ENCODE measurements around the gene COL23A1.
"Not testable (repeated sequence)": the region's sequence is repeated elsewhere in the genome, so short reads cannot be mapped to it uniquely, and the experiment has no call there.

Gene COL23A1

DNA sequence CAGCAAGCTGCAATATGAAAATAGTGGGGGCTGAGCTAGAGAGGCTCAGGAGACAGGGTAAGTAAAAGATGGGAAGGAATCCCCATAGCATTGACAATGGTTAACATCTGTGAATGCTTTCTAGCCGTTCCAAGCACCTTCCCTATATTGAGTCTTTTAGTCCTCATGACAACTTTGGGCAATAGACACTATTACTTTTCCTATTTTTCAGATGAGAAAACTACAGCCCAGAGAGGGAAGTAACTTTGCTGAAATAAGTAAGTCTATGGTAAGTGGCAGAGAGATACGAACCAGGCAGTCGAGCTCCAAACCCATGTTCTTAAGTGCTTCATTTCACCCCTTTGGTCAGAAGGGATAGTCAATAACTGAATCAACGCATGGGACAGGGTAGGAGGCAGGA lies 94.5 kb downstream of the COL23A1 start:
- H3K27ac ChIP-seq (ENCODE audit: insufficient read depth, low read depth, low read length, poor library complexity, severe bottlenecking), result no peak overlapping the region
- no peaks in the 10 kb centered on the region for H3K4me1 ChIP-seq (ENCODE audit: control insufficient read depth, insufficient read depth, low read length)
- H3K27me3 ChIP-seq (ENCODE audit: control insufficient read depth, insufficient read depth, low read length, poor library complexity, severe bottlenecking), result no peaks in the 10 kb centered on the region
- H3K4me3 ChIP-seq (ENCODE audit: insufficient read depth, low read depth, low read length), result no peak overlapping the region
- H3K36me3 ChIP-seq (ENCODE audit: control insufficient read depth, insufficient read depth, low read length), result no peaks in the 10 kb centered on the region
- no peaks in the 10 kb centered on the region for H3K9me3 ChIP-seq (ENCODE audit: control insufficient read depth, low read length)
- 93 to 99% methylated on average over 4 of the region's 4 CpGs for WGBS, 2 experiments

DNA sequence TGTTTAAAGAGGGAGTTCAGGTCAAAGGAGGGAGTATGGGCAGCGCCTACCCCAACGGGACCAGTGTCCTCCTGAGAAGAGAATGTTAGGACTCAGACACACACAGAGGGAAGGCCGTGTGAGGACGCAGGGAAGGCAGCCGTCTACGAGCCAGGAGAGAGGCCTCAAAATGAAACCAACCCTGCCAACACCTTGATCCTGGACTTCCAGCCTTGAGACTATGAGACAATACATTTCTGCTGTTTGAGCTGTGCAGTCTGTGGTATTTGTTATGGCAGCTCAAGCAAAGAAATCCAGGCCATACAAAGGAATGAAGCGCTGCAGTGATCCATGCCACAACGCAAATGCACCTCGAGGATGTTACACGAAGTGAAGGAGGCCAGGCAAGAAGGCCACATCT lies 97.9 kb downstream of the COL23A1 start:
- H3K4me3 ChIP-seq (ENCODE audit: insufficient read depth, low read depth, low read length), result no peak overlapping the region
- H3K4me1 ChIP-seq (ENCODE audit: control insufficient read depth, insufficient read depth, low read length), result peaks cover 12% of the 10 kb centered on the region
- H3K9me3 ChIP-seq (ENCODE audit: control insufficient read depth, low read length), result no peaks in the 10 kb centered on the region
- no peaks in the 10 kb centered on the region for H3K36me3 ChIP-seq (ENCODE audit: control insufficient read depth, insufficient read depth, low read length)
- H3K27me3 ChIP-seq (ENCODE audit: control insufficient read depth, insufficient read depth, low read length, poor library complexity, severe bottlenecking), result no peaks in the 10 kb centered on the region
- WGBS, 2 experiments, result 92 to 95% methylated on average over 10 of the region's 10 CpGs
- H3K27ac ChIP-seq (ENCODE audit: insufficient read depth, low read depth, low read length, poor library complexity, severe bottlenecking), result no peak overlapping the region

GRCh38 chr5:178490935-178491652 lies 99.1 kb downstream of the COL23A1 start:
- WGBS, 2 experiments, result 92 to 93% methylated on average over 11 of the region's 11 CpGs
- H3K4me3 ChIP-seq (ENCODE audit: insufficient read depth, low read depth, low read length), result no peak overlapping the region
- no peaks in the 10 kb centered on the region for H3K27me3 ChIP-seq (ENCODE audit: control insufficient read depth, insufficient read depth, low read length, poor library complexity, severe bottlenecking)
- H3K36me3 ChIP-seq (ENCODE audit: control insufficient read depth, insufficient read depth, low read length), result no peaks in the 10 kb centered on the region
- H3K4me1 ChIP-seq (ENCODE audit: control insufficient read depth, insufficient read depth, low read length), result peaks cover 17% of the 10 kb centered on the region
- H3K27ac ChIP-seq (ENCODE audit: insufficient read depth, low read depth, low read length, poor library complexity, severe bottlenecking), result no peak overlapping the region
- no peaks in the 10 kb centered on the region for H3K9me3 ChIP-seq (ENCODE audit: control insufficient read depth, low read length)

DNA sequence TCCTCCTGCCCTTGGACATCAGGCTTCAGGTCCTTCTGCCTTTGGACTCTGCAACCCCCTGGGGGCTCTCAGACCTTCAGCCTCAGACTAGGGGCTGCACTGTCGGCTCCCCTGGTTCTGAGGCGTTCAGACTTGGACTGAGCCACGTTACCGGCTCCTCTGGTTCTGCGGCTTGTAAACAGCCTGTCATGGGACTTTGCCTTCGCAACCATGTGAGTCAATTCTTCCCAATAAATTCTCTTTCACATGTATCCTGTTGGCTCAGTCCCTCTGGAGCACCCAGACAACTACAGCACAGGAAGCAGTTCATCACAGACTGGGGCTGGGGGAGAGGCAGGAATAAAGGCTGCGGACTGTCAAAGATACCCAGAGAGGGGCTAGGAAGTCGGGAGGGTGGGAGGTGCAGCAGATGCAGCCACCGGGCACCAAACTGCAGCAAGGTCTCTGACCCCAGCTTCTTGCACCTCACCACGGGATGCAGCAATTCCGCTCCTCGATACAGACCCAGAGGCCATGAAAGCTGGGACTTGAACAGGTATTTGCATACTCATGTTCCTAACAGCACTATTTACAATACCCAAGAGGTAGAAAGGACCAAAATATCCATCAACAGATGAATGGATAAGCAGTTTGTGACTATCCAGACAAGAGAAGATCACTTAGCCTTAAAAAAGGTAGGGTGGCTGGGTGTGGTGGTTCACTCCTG lies 100.8 kb downstream of the COL23A1 start:
- Histone ChIP-seq H3K27me3 (ENCODE audit: control insufficient read depth, insufficient read depth, low read length, poor library complexity, severe bottlenecking) (no peaks in the 10 kb centered on the region), H3K36me3 (ENCODE audit: control insufficient read depth, insufficient read depth, low read length) (no peaks in the 10 kb centered on the region), H3K4me1 (ENCODE audit: control insufficient read depth, insufficient read depth, low read length) (peaks cover 24% of the 10 kb centered on the region), H3K9me3 (ENCODE audit: control insufficient read depth, low read length) (no peaks in the 10 kb centered on the region), H3K4me3 (ENCODE audit: insufficient read depth, low read depth, low read length) (no peak overlapping the region), H3K27ac (ENCODE audit: insufficient read depth, low read depth, low read length, poor library complexity, severe bottlenecking) (no peak overlapping the region)
- WGBS, 2 experiments, result 85 to 88% methylated on average over 12 of the region's 12 CpGs

DNA sequence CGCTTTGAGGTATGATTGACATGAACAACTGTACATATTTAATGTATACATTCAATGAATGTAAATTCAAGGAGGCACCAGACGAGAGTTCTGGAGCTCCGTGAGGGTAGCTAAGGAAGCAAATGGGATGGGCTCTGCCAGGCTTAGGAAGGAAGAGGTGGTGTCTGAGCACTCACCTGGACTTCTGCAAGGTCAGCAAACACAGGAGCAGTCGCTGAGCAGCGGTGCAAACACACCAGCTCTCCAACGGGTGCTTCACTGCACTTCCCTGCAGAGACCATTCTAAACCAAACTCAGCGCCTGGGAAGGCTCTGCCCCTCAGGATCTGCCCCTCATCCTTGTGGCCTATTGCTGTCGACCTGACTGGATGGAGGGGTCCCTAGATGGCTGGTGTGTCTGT lies 101.5 kb downstream of the COL23A1 start:
- H3K36me3 ChIP-seq (ENCODE audit: control insufficient read depth, insufficient read depth, low read length), result no peaks in the 10 kb centered on the region
- WGBS, 2 experiments, result 73 to 74% methylated on average over 7 to 8 of the region's 8 CpGs
- H3K9me3 ChIP-seq (ENCODE audit: control insufficient read depth, low read length), result no peaks in the 10 kb centered on the region
- H3K4me3 ChIP-seq (ENCODE audit: insufficient read depth, low read depth, low read length), result no peak overlapping the region
- H3K27ac ChIP-seq (ENCODE audit: insufficient read depth, low read depth, low read length, poor library complexity, severe bottlenecking), result no peak overlapping the region
- peaks cover 24% of the 10 kb centered on the region for H3K4me1 ChIP-seq (ENCODE audit: control insufficient read depth, insufficient read depth, low read length)
- no peaks in the 10 kb centered on the region for H3K27me3 ChIP-seq (ENCODE audit: control insufficient read depth, insufficient read depth, low read length, poor library complexity, severe bottlenecking)

DNA sequence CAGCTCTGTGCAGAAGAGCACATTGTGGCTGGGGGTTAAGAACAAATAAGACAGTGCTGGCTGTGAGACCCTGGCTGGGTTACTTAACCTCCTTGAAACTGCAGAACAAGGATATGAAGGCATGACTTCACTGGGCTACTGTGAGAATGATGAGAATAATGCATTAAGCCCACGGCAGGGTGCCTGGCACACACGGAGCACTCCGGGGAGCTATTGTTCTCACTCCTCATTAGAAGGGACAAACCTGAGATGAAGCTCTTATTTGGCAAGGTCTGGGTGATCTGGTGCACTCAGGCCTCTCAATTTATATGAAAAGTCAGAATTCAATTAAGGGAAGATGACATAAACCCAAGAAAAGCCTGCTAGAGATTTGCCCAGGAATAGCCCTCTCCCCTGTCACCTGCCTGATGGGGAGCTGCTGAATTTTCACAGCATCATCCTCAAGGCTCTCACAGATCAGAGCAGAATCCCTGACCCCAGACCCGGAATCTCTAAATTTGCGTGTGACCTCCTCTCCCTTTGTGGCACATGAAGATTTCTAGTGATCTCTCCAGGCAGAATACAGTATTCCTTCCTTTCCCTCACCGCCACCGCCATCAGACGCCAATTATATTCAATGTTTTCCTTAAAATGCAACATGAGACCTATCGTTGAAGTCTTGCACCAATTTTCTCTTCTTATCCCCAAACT lies 102.1 kb downstream of the COL23A1 start:
- Histone ChIP-seq H3K27ac (ENCODE audit: insufficient read depth, low read depth, low read length, poor library complexity, severe bottlenecking) (no peak overlapping the region), H3K4me1 (ENCODE audit: control insufficient read depth, insufficient read depth, low read length) (peaks cover 24% of the 10 kb centered on the region), H3K9me3 (ENCODE audit: control insufficient read depth, low read length) (no peaks in the 10 kb centered on the region), H3K36me3 (ENCODE audit: control insufficient read depth, insufficient read depth, low read length) (no peaks in the 10 kb centered on the region), H3K4me3 (ENCODE audit: insufficient read depth, low read depth, low read length) (no peak overlapping the region), H3K27me3 (ENCODE audit: control insufficient read depth, insufficient read depth, low read length, poor library complexity, severe bottlenecking) (no peaks in the 10 kb centered on the region)
- 67 to 71% methylated on average over 9 of the region's 9 CpGs for WGBS, 2 experiments

DNA sequence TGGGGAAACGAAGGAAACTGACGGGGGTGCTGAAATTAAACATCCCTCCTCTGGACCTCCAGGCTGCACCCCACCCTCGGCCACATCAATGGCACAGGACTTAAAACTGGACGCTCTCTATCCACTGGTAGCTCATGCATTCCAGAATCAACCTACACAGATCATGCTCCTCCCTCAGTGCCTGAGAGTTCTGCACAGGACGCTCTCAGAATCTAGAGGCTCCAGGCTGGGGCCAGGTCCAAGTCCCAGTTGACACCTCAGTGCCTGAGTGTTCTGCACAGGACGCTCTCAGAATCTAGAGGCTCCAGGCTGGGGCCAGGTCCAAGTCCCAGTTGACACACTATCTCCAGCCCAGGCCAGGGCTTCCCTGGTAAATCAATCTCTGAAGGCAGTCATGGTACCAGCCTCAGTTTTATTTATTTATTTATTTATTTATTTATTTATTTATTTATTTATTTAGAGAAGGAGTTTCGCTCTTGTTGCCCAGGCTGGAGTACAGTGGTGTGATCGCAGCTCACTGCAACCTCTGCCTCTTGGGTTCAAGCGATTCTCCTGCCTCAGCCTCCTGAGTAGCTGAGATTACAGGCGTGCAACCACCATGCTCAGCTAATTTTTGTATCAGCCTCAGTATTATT lies 103.2 kb downstream of the COL23A1 start:
- H3K27ac ChIP-seq (ENCODE audit: insufficient read depth, low read depth, low read length, poor library complexity, severe bottlenecking); H3K36me3 ChIP-seq (ENCODE audit: control insufficient read depth, insufficient read depth, low read length); H3K27me3 ChIP-seq (ENCODE audit: control insufficient read depth, insufficient read depth, low read length, poor library complexity, severe bottlenecking); H3K4me3 ChIP-seq (ENCODE audit: insufficient read depth, low read depth, low read length); H3K9me3 ChIP-seq (ENCODE audit: control insufficient read depth, low read length): not testable (repeated sequence)
- H3K4me1 ChIP-seq (ENCODE audit: control insufficient read depth, insufficient read depth, low read length), result peaks cover 24% of the 10 kb centered on the region
- 92 to 95% methylated on average over 10 of the region's 10 CpGs for WGBS, 2 experiments

DNA sequence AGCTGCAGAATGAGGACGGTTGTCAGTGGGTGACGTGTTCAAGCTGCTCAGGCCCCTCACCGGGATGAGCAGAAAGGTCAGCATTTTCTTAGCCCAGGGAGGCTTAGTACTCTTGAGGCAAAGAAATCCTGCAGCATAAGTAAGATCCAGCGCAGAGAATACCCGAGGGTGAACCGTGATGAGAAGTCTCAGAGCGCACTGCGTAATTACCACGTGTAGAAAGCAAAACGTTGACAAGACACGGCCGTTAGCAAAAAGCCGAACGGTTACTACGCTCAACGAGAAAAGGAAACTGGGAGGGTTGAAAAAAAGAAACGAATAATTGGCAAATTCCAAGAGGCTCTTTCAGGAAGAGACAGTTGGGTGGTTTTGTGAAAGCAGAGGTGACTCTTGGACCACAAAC lies 104.0 kb downstream of the COL23A1 start:
- 80 to 84% methylated on average over 17 of the region's 17 CpGs for WGBS, 2 experiments
- peaks cover 24% of the 10 kb centered on the region for H3K4me1 ChIP-seq (ENCODE audit: control insufficient read depth, insufficient read depth, low read length)
- H3K4me3 ChIP-seq (ENCODE audit: insufficient read depth, low read depth, low read length), result no peak overlapping the region
- no peaks in the 10 kb centered on the region for H3K36me3 ChIP-seq (ENCODE audit: control insufficient read depth, insufficient read depth, low read length)
- no peak overlapping the region for H3K27ac ChIP-seq (ENCODE audit: insufficient read depth, low read depth, low read length, poor library complexity, severe bottlenecking)
- no peaks in the 10 kb centered on the region for H3K27me3 ChIP-seq (ENCODE audit: control insufficient read depth, insufficient read depth, low read length, poor library complexity, severe bottlenecking)
- no peaks in the 10 kb centered on the region for H3K9me3 ChIP-seq (ENCODE audit: control insufficient read depth, low read length)

- Histone ChIP-seq H3K36me3 (ENCODE audit: control insufficient read depth, insufficient read depth, low read length) (no peaks in the 10 kb centered on the region), H3K27me3 (ENCODE audit: control insufficient read depth, insufficient read depth, low read length, poor library complexity, severe bottlenecking) (no peaks in the 10 kb centered on the region), H3K27ac (ENCODE audit: insufficient read depth, low read depth, low read length, poor library complexity, severe bottlenecking) (no peak overlapping the region), H3K4me3 (ENCODE audit: insufficient read depth, low read depth, low read length) (no peak overlapping the region), H3K4me1 (ENCODE audit: control insufficient read depth, insufficient read depth, low read length) (peaks cover 24% of the 10 kb centered on the region), H3K9me3 (ENCODE audit: control insufficient read depth, low read length) (no peaks in the 10 kb centered on the region)
- WGBS, 2 experiments, result 90 to 94% methylated on average over 9 of the region's 9 CpGs
These were observed 106.6 kb downstream of the COL23A1 start for GRCh38 chr5:178483620-178484019.

GRCh38 chr5:178479261-178479660 lies 110.9 kb downstream of the COL23A1 start:
- no peaks in the 10 kb centered on the region for H3K4me1 ChIP-seq (ENCODE audit: control insufficient read depth, insufficient read depth, low read length)
- H3K4me3 ChIP-seq (ENCODE audit: insufficient read depth, low read depth, low read length), result no peak overlapping the region
- WGBS, 2 experiments, result 94% methylated on average over 9 of the region's 9 CpGs
- H3K36me3 ChIP-seq (ENCODE audit: control insufficient read depth, insufficient read depth, low read length), result no peaks in the 10 kb centered on the region
- no peaks in the 10 kb centered on the region for H3K27me3 ChIP-seq (ENCODE audit: control insufficient read depth, insufficient read depth, low read length, poor library complexity, severe bottlenecking)
- H3K27ac ChIP-seq (ENCODE audit: insufficient read depth, low read depth, low read length, poor library complexity, severe bottlenecking), result no peak overlapping the region
- H3K9me3 ChIP-seq (ENCODE audit: control insufficient read depth, low read length), result no peaks in the 10 kb centered on the region

Measured in ectodermal cell (in vitro differentiated cells).